Activated T-helper 17 cell treated with anti-CD3 and anti-CD28 coated beads, Interleukin-2, amount 50 U/mL, for 72 hours (primary cell): ENCODE data around the gene RNF150. TPM values are rescaled to one million over a fixed set of nuclear protein-coding genes. Genes with fewer than 3 reads are reported as not detected.

Source experiments
- ATAC-seq: fragments of 150-1000 bp; cut with Tn5 transposase; replicated peaks from 2 replicates; pipeline ENCODE4 v1.10.0; 2021; ENCODE audit warnings: mild to moderate bottlenecking, moderate library complexity
- H3K27ac Mint-ChIP-seq: one replicate; pipeline ENCODE4 v1.8.0; 2022; ENCODE audit warnings: mixed read lengths
- H3K27me3 Mint-ChIP-seq: one replicate; pipeline ENCODE4 v1.8.0; 2022; ENCODE audit warnings: mixed read lengths
- H3K36me3 Mint-ChIP-seq: one replicate; pipeline ENCODE4 v1.8.0; 2022; ENCODE audit warnings: low read depth, mild to moderate bottlenecking, mixed read lengths
- H3K4me1 Mint-ChIP-seq: one replicate; pipeline ENCODE4 v1.8.0; 2022; ENCODE audit warnings: mixed read lengths
- H3K4me3 Mint-ChIP-seq: one replicate; pipeline ENCODE4 v1.8.0; 2022; ENCODE audit warnings: mild to moderate bottlenecking, mixed read lengths
- H3K9me3 Mint-ChIP-seq: one replicate; pipeline ENCODE4 v1.8.0; 2022; ENCODE audit warnings: mixed read lengths
- total RNA-seq, 2 donors: library from RNA; stranded (reverse); gene quantifications; one replicate each; pipeline ENCODE4 v1.2.3, GENCODE V29; 2022

The RNF150 gene
- total RNA-seq, 2 donors from 2014 or later, result 0.11 TPM; not detected in 1

DNA sequence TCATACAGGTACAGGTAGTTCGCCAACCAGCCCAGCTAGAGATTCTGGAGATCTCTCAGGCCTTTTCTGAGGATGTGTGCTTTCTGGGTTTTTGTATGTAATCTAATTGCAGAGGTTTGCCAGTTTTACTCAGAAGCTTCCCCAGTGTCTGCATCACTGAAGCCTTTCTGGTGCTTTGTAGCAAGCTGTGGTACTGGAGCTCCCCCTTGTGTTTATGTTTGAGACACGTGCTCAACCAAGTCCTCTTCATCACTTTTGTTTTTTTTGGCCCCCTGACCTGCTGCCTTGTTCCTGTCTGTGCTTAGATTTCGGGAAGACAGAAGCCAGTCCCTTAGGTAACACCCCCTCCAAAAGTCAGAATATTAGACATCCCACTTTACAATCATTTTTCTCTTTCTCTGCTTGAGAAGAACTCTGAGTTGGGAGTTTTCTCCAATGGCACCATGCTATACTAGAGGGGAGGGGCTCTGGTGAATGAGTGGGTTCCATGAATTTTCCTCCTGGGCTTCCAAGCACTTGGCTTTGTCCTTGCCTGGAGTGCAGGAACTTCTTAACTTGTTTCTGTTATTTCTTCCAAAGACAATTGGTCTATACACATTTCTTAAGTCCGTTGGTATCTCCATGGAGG lies 248.7 kb downstream of the RNF150 start:
- H3K4me3 Mint-ChIP-seq, result no peak overlapping the region
- peaks cover 12% of the 10 kb centered on the region for H3K27me3 Mint-ChIP-seq
- no peaks in the 10 kb centered on the region for H3K36me3 Mint-ChIP-seq
- H3K27ac Mint-ChIP-seq, result no peak overlapping the region
- no peaks in the 10 kb centered on the region for H3K4me1 Mint-ChIP-seq
- peaks cover 13% of the 10 kb centered on the region for H3K9me3 Mint-ChIP-seq
- no peak for ATAC-seq

DNA sequence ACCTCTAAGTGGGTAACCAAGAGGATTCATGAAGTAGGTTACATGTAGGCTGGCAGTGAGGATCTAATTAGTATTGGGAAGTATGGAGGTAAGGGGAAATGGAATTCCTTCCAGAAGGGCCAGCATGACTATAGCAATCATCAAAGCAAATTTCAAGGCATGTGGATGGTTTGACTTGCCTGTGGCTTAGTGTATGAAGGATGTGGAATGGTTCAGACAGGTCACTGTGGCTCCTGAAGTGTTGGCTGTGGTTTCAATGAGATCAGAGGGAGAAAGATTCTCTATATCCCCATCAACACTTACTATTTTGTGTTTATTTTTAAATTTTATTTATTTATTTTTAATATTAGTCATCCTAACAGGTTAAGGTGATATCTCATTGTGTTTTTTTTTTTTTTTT lies 255.5 kb downstream of the RNF150 start:
- Mint-ChIP-seq H3K9me3 (peaks cover 9% of the 10 kb centered on the region), H3K27ac (no peak overlapping the region), H3K4me1 (no peaks in the 10 kb centered on the region), H3K27me3 (peaks cover 5% of the 10 kb centered on the region), H3K4me3 (no peak overlapping the region), H3K36me3 (no peaks in the 10 kb centered on the region)
- no peak for ATAC-seq

DNA sequence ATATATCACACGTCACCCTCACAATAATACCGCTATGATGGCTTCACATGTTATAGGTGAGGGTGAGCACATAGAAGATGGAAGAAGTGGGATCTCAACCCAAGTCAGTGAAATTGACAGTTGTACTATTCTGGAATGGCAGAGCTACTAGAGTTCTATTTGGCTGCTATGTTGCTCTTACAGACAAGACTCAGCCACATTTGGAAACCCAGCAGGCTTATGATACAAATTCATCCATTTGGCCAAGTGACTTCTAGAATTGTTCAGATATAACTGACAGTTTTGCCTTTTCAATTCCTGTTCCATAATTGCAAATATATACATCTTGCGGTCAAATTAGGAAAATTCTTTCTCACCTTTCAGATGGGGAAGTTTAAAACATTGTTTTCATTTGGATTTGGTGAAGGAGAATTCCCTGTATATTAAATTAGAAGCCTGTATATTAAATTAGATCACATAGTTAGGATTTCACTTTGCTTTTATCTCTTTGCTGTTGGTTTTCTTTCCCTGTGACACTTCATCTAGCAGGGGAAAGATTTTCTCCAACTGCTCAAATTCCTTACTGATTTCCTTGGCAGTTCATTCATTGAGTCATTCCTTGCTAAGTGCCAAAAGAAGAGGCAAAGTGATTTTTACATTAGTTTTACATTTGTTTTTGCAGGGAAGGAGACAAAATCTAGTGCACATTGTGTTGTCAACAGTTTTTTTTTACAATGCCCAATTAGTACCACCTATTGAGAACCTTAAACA lies 256.5 kb downstream of the RNF150 start:
- Mint-ChIP-seq H3K9me3 (peaks cover 6% of the 10 kb centered on the region), H3K27ac (no peak overlapping the region), H3K36me3 (no peaks in the 10 kb centered on the region), H3K4me3 (no peak overlapping the region), H3K4me1 (no peaks in the 10 kb centered on the region), H3K27me3 (peaks cover 3% of the 10 kb centered on the region)
- ATAC-seq, result no peak

DNA sequence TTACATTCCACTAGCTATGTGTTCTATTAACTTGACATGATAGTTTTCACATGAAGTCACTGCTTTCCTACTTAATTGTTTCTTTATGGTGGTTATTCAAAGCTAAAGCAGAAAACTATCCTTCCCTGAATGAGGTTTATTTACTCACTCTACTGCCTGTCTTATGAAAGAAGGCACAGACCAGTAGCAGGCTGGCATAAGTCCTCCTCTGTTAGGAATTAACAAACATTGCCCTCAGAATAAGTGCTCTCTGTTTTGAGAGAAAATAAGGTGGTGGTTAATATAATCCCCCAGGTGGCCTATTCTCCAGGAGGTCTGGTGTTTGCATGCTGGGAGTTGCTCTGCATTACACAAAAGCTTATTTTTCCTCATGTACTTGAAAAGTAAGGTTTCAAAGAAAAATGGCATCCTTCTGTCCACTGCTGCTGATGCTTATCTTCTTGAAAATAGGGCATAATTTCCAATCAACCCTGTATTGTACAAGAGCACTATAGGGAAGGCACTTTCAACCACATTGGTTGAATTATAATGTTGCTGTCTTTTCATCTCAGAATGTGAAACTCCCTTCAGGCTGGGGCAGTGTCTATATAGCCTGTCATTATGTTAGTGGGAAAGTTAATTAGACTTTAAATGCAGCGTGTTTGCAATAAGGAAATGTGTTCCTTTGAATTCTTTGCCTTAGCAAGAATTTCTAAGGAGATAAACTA lies 257.4 kb downstream of the RNF150 start:
- H3K4me3 Mint-ChIP-seq, result no peak overlapping the region
- no peak overlapping the region for H3K27ac Mint-ChIP-seq
- no peak for ATAC-seq
- peaks cover 3% of the 10 kb centered on the region for H3K27me3 Mint-ChIP-seq
- H3K4me1 Mint-ChIP-seq, result no peaks in the 10 kb centered on the region
- H3K9me3 Mint-ChIP-seq, result peaks cover 6% of the 10 kb centered on the region
- H3K36me3 Mint-ChIP-seq, result no peaks in the 10 kb centered on the region

DNA sequence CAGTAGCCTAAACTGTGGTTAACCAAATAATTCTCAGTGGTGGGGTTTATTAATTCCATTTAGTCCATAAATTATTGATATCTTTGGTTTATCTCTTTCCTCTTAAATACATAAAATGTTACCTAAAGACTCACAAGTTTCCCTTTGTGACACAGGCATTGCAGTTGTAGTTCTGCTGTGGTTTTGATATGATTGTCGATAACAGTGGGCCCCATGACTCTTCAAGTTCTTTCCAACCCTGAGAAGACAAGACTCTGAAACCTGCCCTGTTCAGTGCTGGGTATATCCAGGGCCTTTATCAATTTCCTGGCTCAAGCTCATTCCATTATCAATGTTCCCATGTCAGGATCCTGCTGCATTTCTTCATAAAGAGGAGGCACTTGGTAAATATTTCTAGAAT lies 259.2 kb downstream of the RNF150 start:
- no peak for ATAC-seq
- Mint-ChIP-seq H3K27me3 (peaks cover 3% of the 10 kb centered on the region), H3K9me3 (peaks cover 3% of the 10 kb centered on the region)

DNA sequence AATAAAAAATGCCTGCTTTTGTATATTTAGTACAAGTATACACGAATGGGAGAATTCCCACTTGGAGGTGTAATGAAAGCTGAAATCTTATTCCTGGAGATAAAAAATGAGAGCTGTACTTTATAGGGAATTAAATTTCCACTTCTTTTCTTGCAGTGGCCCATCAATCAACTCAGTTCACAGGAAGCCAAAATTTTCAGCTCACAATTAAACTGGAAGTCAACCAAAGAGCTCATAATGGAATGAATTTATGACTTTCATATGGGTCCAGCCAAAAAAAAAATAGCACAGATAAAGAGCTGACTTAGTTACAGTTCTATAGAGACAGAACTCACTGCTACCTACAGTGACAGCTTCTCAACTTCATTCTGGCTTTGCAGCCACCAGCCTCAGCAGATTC lies 261.9 kb downstream of the RNF150 start:
- no peak overlapping the region for H3K27ac Mint-ChIP-seq
- no peaks in the 10 kb centered on the region for H3K36me3 Mint-ChIP-seq
- H3K27me3 Mint-ChIP-seq, result peaks cover 3% of the 10 kb centered on the region
- H3K4me1 Mint-ChIP-seq, result no peaks in the 10 kb centered on the region
- H3K4me3 Mint-ChIP-seq, result no peak overlapping the region
- no peak for ATAC-seq
- H3K9me3 Mint-ChIP-seq, result no peaks in the 10 kb centered on the region

More for the DNA sequence above, 259.2 kb downstream of the RNF150 start:
- no peaks in the 10 kb centered on the region for H3K4me1 Mint-ChIP-seq
- no peak overlapping the region for H3K4me3 Mint-ChIP-seq
- H3K27ac Mint-ChIP-seq, result no peak overlapping the region
- H3K36me3 Mint-ChIP-seq, result no peaks in the 10 kb centered on the region

DNA sequence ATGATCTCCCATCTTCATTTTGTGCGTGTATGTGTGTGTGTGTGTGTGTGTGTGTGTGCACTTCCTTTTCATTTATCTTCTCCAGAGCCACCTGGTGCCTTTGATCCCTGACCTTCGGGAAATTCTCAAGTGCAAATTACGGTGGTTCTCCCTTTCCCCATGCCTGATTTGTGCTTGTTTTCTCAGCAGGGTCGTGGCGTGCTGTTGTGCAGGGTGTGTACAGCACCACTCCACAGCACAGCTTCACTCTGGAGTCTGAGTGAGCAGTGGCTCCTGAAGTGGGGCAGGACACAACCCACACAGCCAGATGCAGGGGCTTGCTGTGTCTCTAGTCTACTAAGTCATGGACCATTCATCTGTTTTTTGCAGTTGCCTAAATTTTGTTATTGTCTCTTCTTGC lies 262.8 kb downstream of the RNF150 start:
- no peaks in the 10 kb centered on the region for H3K36me3 Mint-ChIP-seq
- ATAC-seq, result no peak
- H3K27me3 Mint-ChIP-seq, result peaks cover 3% of the 10 kb centered on the region
- no peaks in the 10 kb centered on the region for H3K4me1 Mint-ChIP-seq
- no peaks in the 10 kb centered on the region for H3K9me3 Mint-ChIP-seq
- no peak overlapping the region for H3K4me3 Mint-ChIP-seq
- H3K27ac Mint-ChIP-seq, result no peak overlapping the region

DNA sequence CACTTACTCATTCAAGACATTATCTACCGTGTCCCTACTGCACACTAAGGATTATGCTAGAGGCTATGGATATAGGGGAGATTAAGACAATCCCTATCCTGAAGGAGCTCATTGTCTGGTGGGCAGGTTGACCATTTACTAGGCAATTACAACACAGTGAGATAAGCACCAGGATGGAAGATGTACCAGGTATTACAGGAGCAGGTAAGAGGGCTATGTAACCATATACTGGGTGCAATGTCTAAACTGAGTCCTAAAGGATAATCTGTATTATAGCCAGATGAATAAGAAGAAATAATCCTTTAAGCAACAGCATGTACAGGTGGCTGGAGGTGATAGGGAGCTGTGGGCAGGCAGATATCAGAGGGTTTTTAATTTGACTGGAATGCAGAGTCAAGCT lies 263.8 kb downstream of the RNF150 start:
- ATAC-seq, result no peak
- Mint-ChIP-seq H3K36me3 (no peaks in the 10 kb centered on the region), H3K4me3 (no peak overlapping the region), H3K27ac (no peak overlapping the region), H3K9me3 (no peaks in the 10 kb centered on the region), H3K4me1 (no peaks in the 10 kb centered on the region), H3K27me3 (peaks cover 7% of the 10 kb centered on the region)

DNA sequence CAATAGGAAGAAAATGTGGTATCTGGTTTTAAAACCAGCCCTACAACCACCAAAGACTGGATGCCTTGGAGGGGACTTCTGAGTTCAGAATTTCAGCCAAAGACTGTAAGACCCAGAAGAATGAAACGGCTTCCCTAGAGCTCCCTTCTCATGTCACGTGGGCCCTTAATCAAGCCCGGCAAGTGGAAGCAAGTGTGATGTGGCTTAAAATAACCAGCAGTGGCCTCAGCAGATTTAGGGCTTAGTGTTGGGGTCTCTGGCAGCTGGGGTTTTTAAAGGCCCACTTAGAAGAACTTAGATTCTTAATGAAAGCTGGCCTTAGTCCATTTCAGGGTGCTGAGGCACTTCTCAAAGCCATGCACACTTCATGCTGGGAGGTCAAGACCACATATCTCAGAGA lies 265.9 kb downstream of the RNF150 start:
- Mint-ChIP-seq H3K4me3 (no peak overlapping the region), H3K4me1 (peaks cover 9% of the 10 kb centered on the region), H3K27me3 (peaks cover 17% of the 10 kb centered on the region), H3K36me3 (no peaks in the 10 kb centered on the region), H3K9me3 (no peaks in the 10 kb centered on the region), H3K27ac (no peak overlapping the region)
- no peak for ATAC-seq

DNA sequence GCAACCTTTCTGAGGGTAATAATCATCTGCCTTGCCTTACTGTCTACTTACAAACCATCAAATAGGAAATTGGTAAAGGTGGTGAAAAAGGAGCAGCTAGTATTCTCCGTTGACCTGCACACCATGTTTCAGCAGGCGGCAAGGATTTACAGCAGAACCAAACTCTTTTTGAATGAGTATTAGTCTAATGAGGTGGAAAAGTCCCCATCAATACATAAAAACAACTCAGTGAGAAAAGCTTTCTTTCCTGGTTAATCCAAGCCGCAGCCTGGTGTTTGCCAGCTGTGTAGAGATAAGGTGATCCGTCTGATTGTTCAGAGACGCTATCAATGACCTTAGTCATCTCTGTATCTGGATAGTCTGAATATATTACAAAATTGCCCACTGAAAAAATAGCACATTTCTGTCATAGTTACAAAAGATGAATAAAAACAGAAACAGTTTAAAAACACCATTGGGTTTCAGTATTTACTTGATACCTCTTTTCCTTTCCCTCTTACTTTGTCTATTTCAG lies 266.7 kb downstream of the RNF150 start:
- H3K27me3 Mint-ChIP-seq, result peaks cover 22% of the 10 kb centered on the region
- peaks cover 9% of the 10 kb centered on the region for H3K4me1 Mint-ChIP-seq
- no peaks in the 10 kb centered on the region for H3K36me3 Mint-ChIP-seq
- no peak for ATAC-seq
- no peaks in the 10 kb centered on the region for H3K9me3 Mint-ChIP-seq
- no peak overlapping the region for H3K4me3 Mint-ChIP-seq
- no peak overlapping the region for H3K27ac Mint-ChIP-seq

DNA sequence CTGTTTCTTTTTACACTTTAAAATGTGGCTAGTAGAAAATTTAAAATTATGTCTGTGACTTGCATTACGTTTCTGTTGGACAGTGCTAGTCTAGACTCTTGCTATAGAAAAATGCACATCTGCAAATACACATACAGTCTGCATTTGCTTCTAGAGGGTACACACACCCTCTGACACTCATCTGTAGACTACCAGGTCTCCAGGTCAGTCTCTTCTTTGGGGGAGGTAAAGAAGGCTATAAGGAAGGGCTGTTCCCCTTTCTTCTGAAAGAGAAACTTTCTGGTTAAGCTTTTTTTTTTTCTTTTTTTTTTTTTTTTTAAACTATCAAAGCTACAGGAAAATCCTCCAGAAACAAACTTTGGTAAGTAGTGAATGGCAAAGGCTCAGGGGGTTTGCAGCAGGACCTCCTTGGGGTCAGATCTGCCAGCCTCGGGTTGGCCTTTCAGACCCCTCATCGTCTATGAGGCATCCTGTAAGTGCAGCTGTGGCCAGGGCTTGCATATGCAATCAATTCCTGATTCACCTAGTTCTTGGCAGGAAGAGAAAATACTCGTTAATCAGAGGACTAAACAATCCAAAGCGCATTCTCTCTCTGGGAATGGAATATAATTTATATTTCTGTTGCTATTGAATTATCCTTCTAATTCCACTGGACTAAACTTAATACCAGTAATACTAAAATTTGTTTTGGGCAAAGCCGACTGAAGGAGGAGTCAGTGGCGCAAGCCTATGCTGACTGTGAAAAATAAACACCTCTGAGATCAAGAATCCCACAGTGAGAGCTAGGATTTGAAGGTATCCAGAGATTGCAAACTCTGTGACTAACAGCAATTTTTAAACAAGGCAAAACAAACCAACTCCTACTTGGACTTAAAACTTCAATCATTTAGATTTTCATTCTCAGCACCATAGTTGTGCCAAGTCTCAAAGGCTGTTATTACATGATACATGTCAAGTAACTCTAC lies 267.7 kb downstream of the RNF150 start:
- Mint-ChIP-seq H3K36me3 (no peaks in the 10 kb centered on the region), H3K4me1 (peaks cover 9% of the 10 kb centered on the region), H3K27ac (no peak overlapping the region), H3K4me3 (no peak overlapping the region), H3K27me3 (peaks cover 22% of the 10 kb centered on the region), H3K9me3 (no peaks in the 10 kb centered on the region)
- ATAC-seq, result no peak

DNA sequence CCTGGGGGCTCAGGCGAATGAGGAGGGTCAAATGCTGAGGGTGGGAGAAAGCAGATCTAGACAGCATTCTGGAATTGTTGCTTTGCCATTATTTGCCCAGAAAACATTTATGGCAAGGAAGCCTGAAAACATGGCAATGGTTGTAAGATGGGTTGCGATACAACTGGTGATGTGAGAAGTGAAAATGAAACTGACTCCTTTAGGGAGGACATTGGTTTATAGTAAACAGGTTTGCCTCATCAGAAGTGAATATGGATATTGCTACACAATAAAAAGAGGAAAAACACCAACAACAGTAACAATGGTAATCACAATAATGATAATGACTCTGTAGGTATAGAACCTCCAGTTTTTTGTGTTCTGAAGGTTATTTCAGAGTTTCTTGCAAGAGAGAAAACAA lies 270.1 kb downstream of the RNF150 start:
- Mint-ChIP-seq H3K4me3 (no peak overlapping the region), H3K27me3 (peaks cover 22% of the 10 kb centered on the region), H3K9me3 (no peaks in the 10 kb centered on the region), H3K27ac (no peak overlapping the region), H3K36me3 (no peaks in the 10 kb centered on the region), H3K4me1 (peaks cover 9% of the 10 kb centered on the region)
- ATAC-seq, result no peak

DNA sequence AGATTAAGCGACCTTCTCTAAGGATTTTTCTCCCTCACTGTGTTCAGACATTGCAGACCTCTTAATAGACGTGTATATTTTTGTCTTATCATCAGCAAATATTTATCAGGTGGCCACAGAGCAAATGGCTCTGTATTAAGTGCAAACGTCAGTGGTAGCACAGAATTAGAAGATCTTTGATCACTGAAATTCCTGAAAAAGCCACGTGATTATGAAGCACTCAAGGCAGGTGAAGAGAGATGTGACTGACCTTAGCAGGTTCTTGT lies 271.2 kb downstream of the RNF150 start:
- Mint-ChIP-seq H3K27me3 (peaks cover 21% of the 10 kb centered on the region), H3K4me3 (no peak overlapping the region), H3K36me3 (no peaks in the 10 kb centered on the region)

More for the DNA sequence above, 271.2 kb downstream of the RNF150 start:
- Mint-ChIP-seq H3K9me3 (no peaks in the 10 kb centered on the region), H3K4me1 (peaks cover 9% of the 10 kb centered on the region), H3K27ac (no peak overlapping the region)
- ATAC-seq, result no peak
